Subcutaneous abdominal adipose tissue (tissue), 5 donors: Measurements from ENCODE around the gene PFKFB4.
A peak's percentile ranks its signal among the peaks of the same experiment; 100 is the strongest.
"Not testable (repeated sequence)": the region's sequence is repeated elsewhere in the genome, so short reads cannot be mapped to it uniquely, and the experiment has no call there.

ENCODE experiments used
- H3K27ac ChIP-seq: one replicate; pipeline ENCODE4 v1.7.0; 2013; ENCODE audit warnings: low read depth, mild to moderate bottlenecking, inconsistent platforms, low read length, moderate library complexity
- H3K27me3 ChIP-seq, 5 donors: one replicate each; pipeline ENCODE4 v1.7.0; 2013; ENCODE audit warnings: low read length in 5 of 5, inconsistent platforms in 1 of 5; ENCODE audit not compliant: control insufficient read depth in 5 of 5, insufficient read depth in 4 of 5
- H3K36me3 ChIP-seq, 5 donors: one replicate each; pipeline ENCODE4 v1.7.0; 2013; ENCODE audit warnings: low read length in 5 of 5; ENCODE audit not compliant: control insufficient read depth in 5 of 5, insufficient read depth in 5 of 5
- H3K4me1 ChIP-seq, 5 donors: one replicate each; pipeline ENCODE4 v1.7.0; 2013; ENCODE audit warnings: low read length in 5 of 5, mild to moderate bottlenecking in 3 of 5, moderate library complexity in 1 of 5; ENCODE audit not compliant: control insufficient read depth in 5 of 5, insufficient read depth in 5 of 5
- H3K4me3 ChIP-seq, 5 donors: one replicate each; pipeline ENCODE4 v1.7.0; 2013; ENCODE audit warnings: low read length in 5 of 5, low read depth in 1 of 5
- H3K9ac ChIP-seq, 5 donors: one replicate each; pipeline ENCODE4 v1.7.0; 2013; ENCODE audit warnings: low read length in 5 of 5, mild to moderate bottlenecking in 4 of 5, moderate library complexity in 3 of 5
- H3K9me3 ChIP-seq, 5 donors: one replicate each; pipeline ENCODE4 v1.7.0; 2013; ENCODE audit warnings: low read length in 5 of 5; ENCODE audit not compliant: control insufficient read depth in 5 of 5
- donor health status: healthy.
- donor health status: healthy.
- donor health status: healthy.
- donor health status: healthy.
- donor health status: healthy.

PFKFB4 gene

DNA sequence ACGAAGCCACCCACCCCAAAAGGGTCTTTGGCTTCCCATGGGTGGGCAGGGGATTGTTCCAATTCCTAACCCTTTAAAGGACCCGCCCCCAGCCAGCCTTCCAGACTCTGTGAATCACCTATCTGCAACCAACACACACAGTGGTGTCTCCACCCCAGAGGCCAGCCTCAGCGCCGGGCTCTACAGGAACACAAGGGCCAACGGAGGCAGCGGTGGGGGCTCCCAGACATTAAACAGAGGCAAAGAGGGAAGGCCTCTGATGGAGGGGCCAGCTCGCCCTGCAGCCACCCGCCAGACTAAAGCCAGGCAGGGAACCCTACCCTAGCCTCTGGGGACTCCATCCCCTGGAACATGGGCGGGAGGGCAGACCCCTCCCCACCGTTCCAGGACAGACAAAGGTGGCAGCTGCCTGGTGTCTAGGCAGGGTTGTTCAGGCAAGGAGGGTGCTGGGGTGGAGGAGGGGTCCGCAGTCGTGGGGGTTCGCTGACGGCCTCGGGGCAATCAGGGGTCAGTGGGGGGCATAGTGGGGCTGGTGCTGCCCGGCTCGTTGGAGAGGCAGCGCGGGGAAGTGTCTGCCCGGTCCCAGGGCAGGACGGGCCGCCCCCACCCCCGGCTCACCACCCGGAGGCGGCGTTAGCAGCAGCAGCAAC, 53.1 kb downstream of the PFKFB4 start:
- Histone ChIP-seq H3K27me3 (no peaks in the 10 kb centered on the region), H3K9ac (peak overlapping the region in 4 of 5 donors; percentile 72 to 93 (median 85)), H3K36me3 (peaks cover 0 to 14% (median 8%) of the 10 kb centered on the region in 5 donors), H3K9me3 (no peaks in the 10 kb centered on the region), H3K4me1 (peaks cover 5 to 35% (median 22%) of the 10 kb centered on the region in 5 donors), H3K27ac (peak overlapping the region; percentile 92), H3K4me3 (peak overlapping the region; percentile 51 to 86 (median 75))

DNA sequence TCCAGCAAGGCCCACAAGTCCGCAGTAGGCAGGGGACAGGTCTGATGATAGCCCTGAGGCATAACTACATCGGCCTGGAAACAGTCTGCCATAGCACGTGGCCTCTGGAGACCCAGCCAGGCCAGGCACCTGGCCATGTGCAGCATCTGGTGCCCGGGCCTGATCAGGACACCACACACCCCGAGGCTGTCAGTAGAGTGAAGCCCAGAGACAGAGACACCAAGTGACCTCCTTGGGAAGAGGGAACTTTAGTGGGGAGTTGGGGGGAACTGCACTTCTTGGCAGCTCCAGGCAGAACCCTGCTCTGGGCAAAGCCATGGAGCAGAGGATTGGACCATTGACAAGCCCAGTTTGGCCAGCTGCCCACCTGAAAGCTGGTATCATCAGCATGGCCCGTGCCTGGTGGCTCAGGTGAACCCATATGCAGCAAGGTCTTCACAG, 53.9 kb downstream of the PFKFB4 start:
- Histone ChIP-seq H3K4me1 (peaks cover 5 to 35% (median 22%) of the 10 kb centered on the region in 5 donors), H3K9ac (peak overlapping the region; percentile 20 to 93 (median 81)), H3K9me3 (no peaks in the 10 kb centered on the region), H3K27ac (peak overlapping the region; percentile 92), H3K4me3 (peak overlapping the region in 4 of 5 donors; percentile 31 to 86 (median 77)), H3K36me3 (peaks cover 0 to 20% (median 13%) of the 10 kb centered on the region in 5 donors), H3K27me3 (no peaks in the 10 kb centered on the region)

DNA sequence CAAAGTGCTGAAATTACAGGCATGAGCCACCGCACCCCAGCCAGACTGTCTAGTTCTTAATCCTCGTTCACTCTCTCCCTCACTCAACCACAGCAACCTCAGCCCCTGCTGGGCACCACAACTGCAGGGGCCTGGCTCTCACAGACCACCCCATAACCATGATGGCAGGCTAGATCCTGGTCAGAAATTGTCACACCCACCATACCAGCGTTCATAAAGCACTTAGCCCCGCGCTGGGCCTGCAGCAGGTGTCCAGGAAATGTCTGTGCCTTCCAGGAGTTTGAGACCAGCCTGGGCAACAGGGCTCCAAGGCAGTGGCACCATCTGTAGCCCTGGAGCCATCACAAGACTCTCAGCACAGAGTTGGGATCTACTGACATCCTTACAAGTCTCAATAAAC, 54.5 kb downstream of the PFKFB4 start:
- H3K9ac ChIP-seq, result no peak overlapping the region
- no peaks in the 10 kb centered on the region for H3K27me3 ChIP-seq
- H3K4me3 ChIP-seq, result no peak overlapping the region
- H3K36me3 ChIP-seq, result peaks cover 0 to 20% (median 13%) of the 10 kb centered on the region in 5 donors
- H3K9me3 ChIP-seq, result no peaks in the 10 kb centered on the region
- H3K27ac ChIP-seq, result peak overlapping the region; percentile 92
- peaks cover 2 to 31% (median 22%) of the 10 kb centered on the region in 5 donors for H3K4me1 ChIP-seq

DNA sequence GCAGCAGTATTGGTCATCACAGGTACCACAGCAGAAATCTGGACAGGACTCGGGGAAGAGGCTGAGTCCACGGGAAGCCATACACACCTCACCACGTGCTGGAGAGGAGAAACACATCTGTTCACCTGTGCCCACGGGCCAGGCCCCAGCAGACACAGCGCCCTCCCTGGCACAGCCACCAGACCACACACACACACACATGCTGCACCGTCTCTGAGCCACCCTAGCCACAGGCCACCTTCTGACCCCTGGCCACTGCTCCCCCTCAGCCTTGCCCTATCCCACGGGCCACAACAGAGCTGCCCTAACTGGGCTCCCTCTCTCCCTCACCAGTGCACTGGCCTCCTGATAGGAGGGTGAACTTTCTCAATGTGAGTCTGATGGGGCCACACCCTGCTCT, 55.4 kb downstream of the PFKFB4 start:
- Histone ChIP-seq H3K27ac (no peak overlapping the region), H3K4me3 (no peak overlapping the region), H3K9me3 (no peaks in the 10 kb centered on the region), H3K9ac (peak overlapping the region in 1 of 5 donors; percentile 31), H3K36me3 (peaks cover 0 to 20% (median 13%) of the 10 kb centered on the region in 5 donors), H3K27me3 (no peaks in the 10 kb centered on the region), H3K4me1 (peaks cover 2 to 31% (median 22%) of the 10 kb centered on the region in 5 donors)

DNA sequence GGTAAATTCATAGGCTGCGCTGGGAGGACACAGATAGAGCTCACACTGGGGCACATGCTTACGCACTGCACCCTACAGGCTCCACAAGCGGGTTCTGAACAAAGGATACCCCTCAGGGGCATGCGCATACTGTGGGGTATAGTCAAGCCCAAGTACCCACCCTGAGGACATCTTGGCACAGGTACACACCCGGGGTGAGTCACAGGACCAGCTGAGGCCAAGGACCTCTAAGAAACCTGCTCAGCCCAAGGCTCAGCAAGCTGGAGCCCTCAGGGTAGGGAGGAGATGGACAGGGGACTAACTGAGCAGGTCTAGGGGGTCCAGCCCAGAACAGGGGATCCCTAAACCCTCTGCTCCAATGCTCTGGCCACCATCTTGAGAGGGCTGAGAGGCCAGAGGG, 55.9 kb downstream of the PFKFB4 start:
- Histone ChIP-seq H3K4me3 (no peak overlapping the region), H3K27me3 (no peaks in the 10 kb centered on the region), H3K36me3 (peaks cover 0 to 20% (median 13%) of the 10 kb centered on the region in 5 donors), H3K9me3 (no peaks in the 10 kb centered on the region), H3K9ac (no peak overlapping the region), H3K4me1 (peaks cover 2 to 31% (median 22%) of the 10 kb centered on the region in 5 donors), H3K27ac (no peak overlapping the region)

DNA sequence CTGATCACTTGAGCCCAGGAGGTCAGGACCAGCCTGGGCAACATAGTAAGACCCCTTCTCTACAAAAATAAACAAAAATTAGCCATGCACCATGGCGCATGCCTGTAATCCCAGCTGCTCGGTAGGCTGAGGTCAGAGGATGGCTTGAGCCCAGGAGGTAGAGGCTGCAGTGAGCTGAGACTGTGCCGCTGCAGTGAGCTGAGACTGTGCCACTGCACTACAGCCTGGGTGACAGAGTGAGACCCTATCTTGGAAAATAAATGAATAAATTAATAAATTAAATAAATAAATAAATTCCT, 63.5 kb downstream of the PFKFB4 start:
- Histone ChIP-seq H3K27me3 (no peaks in the 10 kb centered on the region), H3K9ac (no peak overlapping the region), H3K9me3 (no peaks in the 10 kb centered on the region), H3K4me3 (no peak overlapping the region), H3K27ac (peak overlapping the region; percentile 56), H3K36me3 (peaks cover 0 to 14% (median 3%) of the 10 kb centered on the region in 5 donors), H3K4me1 (peaks cover 0 to 15% (median 10%) of the 10 kb centered on the region in 5 donors)

DNA sequence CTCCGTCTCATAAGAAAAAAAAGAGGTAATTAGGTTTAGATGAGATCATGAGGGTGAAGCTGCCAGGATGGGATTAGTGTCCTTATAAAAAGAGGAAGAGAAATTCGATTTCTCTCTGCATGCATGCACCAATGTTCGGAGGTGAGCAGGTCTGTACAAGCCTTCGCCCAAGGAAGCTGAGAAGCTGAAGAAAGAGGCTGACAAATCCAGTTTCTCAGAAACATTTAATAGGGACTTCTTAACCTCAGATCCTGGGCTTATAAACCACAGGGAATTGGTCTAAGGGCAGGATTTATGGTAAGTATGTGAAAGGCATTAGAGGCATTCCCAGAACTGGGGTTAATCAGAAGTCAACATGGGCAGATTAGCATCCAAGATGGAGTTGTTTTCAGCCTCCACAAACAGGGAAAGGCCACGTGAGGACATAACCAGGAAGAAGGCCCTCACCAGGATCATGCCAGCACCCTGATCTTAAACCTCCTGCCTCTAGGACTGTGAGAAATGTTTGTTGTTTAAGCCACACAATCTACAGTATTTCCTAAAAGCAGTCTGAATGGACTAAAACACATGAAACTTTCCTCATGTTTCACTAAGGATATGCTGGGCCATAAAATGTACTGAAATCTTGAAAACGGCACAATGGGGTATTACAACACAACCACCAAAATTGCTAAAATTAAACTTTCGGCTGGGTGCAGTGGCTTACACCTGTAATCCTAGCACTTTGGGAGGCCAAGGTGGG, 64.0 kb downstream of the PFKFB4 start:
- H3K27ac ChIP-seq, result peak overlapping the region; percentile 56
- peaks cover 0 to 11% (median 0%) of the 10 kb centered on the region in 5 donors for H3K36me3 ChIP-seq
- H3K9ac ChIP-seq, result peak overlapping the region in 1 of 5 donors; percentile 41

DNA sequence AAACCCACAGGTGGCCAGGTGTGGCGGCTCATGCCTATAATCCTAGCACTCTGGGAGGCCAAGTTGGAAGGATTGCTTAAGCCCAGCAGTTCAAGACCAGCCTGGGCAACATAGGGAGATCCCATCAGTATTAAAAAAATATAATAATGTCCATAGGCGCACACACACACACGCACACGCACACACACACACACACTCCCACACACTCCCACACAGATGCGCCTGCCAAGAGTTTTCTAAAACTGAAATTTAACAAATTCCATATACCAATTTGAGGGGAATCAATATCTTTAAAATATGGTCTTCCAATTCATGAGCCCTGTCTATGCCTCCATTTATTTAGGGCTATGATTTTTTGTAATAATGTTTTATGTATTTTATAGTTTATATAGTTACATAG, 69.7 kb downstream of the PFKFB4 start:
- Histone ChIP-seq H3K4me3 (no peak overlapping the region), H3K9me3 (no peaks in the 10 kb centered on the region), H3K27ac (no peak overlapping the region), H3K27me3 (no peaks in the 10 kb centered on the region), H3K4me1 (peaks cover 0 to 4% (median 0%) of the 10 kb centered on the region in 5 donors), H3K36me3 (peaks cover 0 to 2% (median 0%) of the 10 kb centered on the region in 5 donors), H3K9ac (no peak overlapping the region)

More for the DNA sequence above, 64.0 kb downstream of the PFKFB4 start:
- Histone ChIP-seq H3K4me1 (peaks cover 0 to 15% (median 10%) of the 10 kb centered on the region in 5 donors), H3K9me3 (no peaks in the 10 kb centered on the region), H3K4me3 (peak overlapping the region in 1 of 5 donors; percentile 7), H3K27me3 (no peaks in the 10 kb centered on the region)

DNA sequence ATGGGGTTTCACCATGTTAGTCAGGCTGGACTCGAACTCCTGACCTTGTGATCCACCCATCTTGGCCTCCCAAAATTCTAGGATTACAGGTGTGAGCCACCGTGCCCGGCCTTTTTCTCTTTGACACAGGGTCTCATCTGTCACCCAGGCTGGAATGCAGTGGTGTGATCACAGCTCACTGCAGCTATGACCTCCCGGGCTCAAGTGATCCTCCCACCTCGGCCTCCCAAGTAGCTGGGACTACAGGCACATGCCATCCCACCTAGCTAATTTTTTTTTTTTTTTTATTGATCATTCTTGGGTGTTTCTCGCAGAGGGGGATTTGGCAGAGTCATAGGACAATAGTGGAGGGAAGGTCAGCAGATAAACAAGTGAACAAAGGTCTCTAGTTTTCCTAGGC, 73.8 kb downstream of the PFKFB4 start:
- not testable (repeated sequence) for H3K9ac ChIP-seq, H3K27ac ChIP-seq, H3K4me1 ChIP-seq, H3K4me3 ChIP-seq, H3K9me3 ChIP-seq, H3K27me3 ChIP-seq, H3K36me3 ChIP-seq

DNA sequence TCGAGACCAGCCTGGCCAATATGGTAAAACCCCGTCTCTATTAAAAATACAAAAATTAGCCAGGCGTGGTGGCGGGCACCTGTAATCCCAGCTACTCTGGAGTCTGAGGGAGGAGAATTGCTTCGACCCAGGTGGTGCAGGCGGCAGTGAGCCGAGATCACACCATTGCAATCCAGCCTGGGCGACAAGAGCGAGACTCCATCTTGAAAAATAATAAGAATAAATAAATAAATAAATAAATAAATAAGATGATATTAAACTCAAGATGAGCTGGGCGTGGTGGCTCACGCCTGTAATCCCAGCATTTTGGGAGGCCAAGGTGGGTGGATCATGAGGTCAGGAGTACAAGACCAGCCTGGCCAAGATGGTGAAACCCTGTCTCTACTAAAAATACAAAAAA, 75.7 kb downstream of the PFKFB4 start:
- H3K36me3 ChIP-seq, result peaks cover 0 to 16% (median 8%) of the 10 kb centered on the region in 5 donors
- not testable (repeated sequence) for H3K9me3 ChIP-seq, H3K9ac ChIP-seq, H3K4me3 ChIP-seq, H3K27me3 ChIP-seq, H3K4me1 ChIP-seq, H3K27ac ChIP-seq
